ENCODE results near the gene NOX4. TPM values are rescaled to one million over a fixed set of nuclear protein-coding genes. Genes with fewer than 3 reads are reported as not detected.

The NOX4 gene
- total RNA-seq, 1 donor from 2014 or later = 3.3 TPM

DNA sequence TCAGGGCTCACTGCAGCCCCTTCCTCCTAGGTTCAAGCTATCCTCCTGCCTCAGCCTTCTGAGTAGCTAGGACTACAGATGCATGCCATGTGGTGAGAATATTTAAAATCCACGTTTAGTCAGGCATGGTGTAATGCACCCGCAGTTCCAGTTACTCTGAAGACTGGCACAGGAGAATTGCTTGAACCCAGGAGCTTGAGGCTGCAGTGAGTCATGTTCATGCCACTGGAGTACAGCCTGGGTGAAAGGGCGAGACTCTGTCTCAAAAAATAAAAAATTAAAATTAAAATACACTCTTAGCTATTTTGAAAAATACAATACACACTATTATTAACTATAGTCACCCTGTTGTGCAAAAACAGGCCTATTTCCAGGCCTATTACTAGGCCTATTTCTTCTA, 38.4 kb downstream of the NOX4 start:
- no peaks in the 10 kb centered on the region for H3F3A ChIP-seq (ENCODE audit: low read depth)
- H3K27ac ChIP-seq = no peak overlapping the region
- H3K9ac ChIP-seq = no peak overlapping the region
- Mint-ChIP-seq H3K4me1 (no peaks in the 10 kb centered on the region), H3K4me3 (no peak overlapping the region), H3K27me3 (ENCODE audit: insufficient read depth, low read depth) (no peaks in the 10 kb centered on the region), H3K27ac (no peak overlapping the region), H3K9me3 (no peaks in the 10 kb centered on the region), H3K36me3 (peaks cover 2% of the 10 kb centered on the region)
- H4K20me1 ChIP-seq (ENCODE audit: low read depth) = no peaks in the 10 kb centered on the region
- H3K27me3 ChIP-seq = no peaks in the 10 kb centered on the region
- no peak for DNase-seq (ENCODE audit: low spot score)
- H3K4me1 ChIP-seq = no peaks in the 10 kb centered on the region
- no peaks in the 10 kb centered on the region for H3K9me3 ChIP-seq (ENCODE audit: low read depth)
- no peaks in the 10 kb centered on the region for H3K79me2 ChIP-seq (ENCODE audit: low read depth)
- H3K36me3 ChIP-seq = no peaks in the 10 kb centered on the region
- no peak overlapping the region for H3K4me2 ChIP-seq
- TF ChIP-seq CTCF (IDR thresholded peaks at IDR 0.05) (no peak), EZH2 (IDR thresholded peaks at IDR 0.05) (no peak), EZH2phosphoT487 (IDR thresholded peaks at IDR 0.05) (no peak)
- no peak overlapping the region for H2AFZ ChIP-seq (replicated peaks)
- H3K4me3 ChIP-seq = no peak overlapping the region

DNA sequence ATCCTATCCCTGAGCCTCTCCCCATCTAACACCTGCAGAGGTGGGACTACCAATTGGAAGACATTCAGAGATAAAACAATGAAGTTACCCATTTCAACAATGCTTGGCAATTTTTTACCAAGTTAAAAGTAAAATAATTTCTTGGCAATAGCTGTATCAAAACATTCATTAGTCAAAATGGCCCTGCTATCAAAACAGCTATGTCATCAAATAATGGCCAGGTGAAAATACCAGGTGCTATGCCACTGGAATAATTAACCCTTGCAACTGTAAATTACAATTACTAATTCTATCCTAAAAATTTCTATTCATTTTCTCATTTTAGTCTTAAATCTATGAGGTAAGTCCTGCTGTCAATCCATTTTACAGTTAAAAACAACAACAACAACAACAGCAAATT, 43.3 kb downstream of the NOX4 start:
- Histone ChIP-seq H3K4me1 (peaks cover 12% of the 10 kb centered on the region), H3F3A (ENCODE audit: low read depth) (no peaks in the 10 kb centered on the region), H3K79me2 (ENCODE audit: low read depth) (no peaks in the 10 kb centered on the region), H3K27ac (no peak overlapping the region), H3K4me3 (no peak overlapping the region), H3K9me3 (ENCODE audit: low read depth) (no peaks in the 10 kb centered on the region), H3K9ac (no peak overlapping the region), H2AFZ (replicated peaks) (no peak overlapping the region), H3K36me3 (no peaks in the 10 kb centered on the region), H3K4me2 (no peak overlapping the region), H4K20me1 (ENCODE audit: low read depth) (no peaks in the 10 kb centered on the region), H3K27me3 (no peaks in the 10 kb centered on the region)
- Mint-ChIP-seq H3K9me3 (peaks cover 8% of the 10 kb centered on the region), H3K4me1 (peaks cover 18% of the 10 kb centered on the region), H3K36me3 (peaks cover 4% of the 10 kb centered on the region), H3K27ac (no peak overlapping the region), H3K27me3 (ENCODE audit: insufficient read depth, low read depth) (no peaks in the 10 kb centered on the region), H3K4me3 (no peak overlapping the region)
- TF ChIP-seq EZH2 (IDR thresholded peaks at IDR 0.05) (no peak), CTCF (IDR thresholded peaks at IDR 0.05) (no peak), EZH2phosphoT487 (IDR thresholded peaks at IDR 0.05) (no peak)
- no peak for DNase-seq (ENCODE audit: low spot score)

GRCh38 chr11:89443361-89444322, 47.5 kb downstream of the NOX4 start:
- H3K79me2 ChIP-seq (ENCODE audit: low read depth) = no peaks in the 10 kb centered on the region
- no peak for DNase-seq (ENCODE audit: low spot score)
- peaks cover 6% of the 10 kb centered on the region for H3K36me3 Mint-ChIP-seq
- peaks cover 25% of the 10 kb centered on the region for H3K4me1 Mint-ChIP-seq
- H3K9ac ChIP-seq = no peak overlapping the region
- peaks cover 15% of the 10 kb centered on the region for H3K4me1 ChIP-seq
- no peaks in the 10 kb centered on the region for H3K36me3 ChIP-seq
- TF ChIP-seq CTCF (IDR thresholded peaks at IDR 0.05) (no peak), EZH2 (IDR thresholded peaks at IDR 0.05) (no peak), EZH2phosphoT487 (IDR thresholded peaks at IDR 0.05) (no peak)
- H3K9me3 Mint-ChIP-seq = peaks cover 8% of the 10 kb centered on the region
- H3K9me3 ChIP-seq (ENCODE audit: low read depth) = no peaks in the 10 kb centered on the region
- H4K20me1 ChIP-seq (ENCODE audit: low read depth) = no peaks in the 10 kb centered on the region
- H3K27me3 ChIP-seq = no peaks in the 10 kb centered on the region
- peak overlapping the region; percentile 90 for H3K27ac Mint-ChIP-seq
- no peak overlapping the region for H3K4me3 Mint-ChIP-seq
- H3K27ac ChIP-seq = no peak overlapping the region
- H3K27me3 Mint-ChIP-seq (ENCODE audit: insufficient read depth, low read depth) = no peaks in the 10 kb centered on the region
- H2AFZ ChIP-seq (replicated peaks) = no peak overlapping the region
- H3K4me3 ChIP-seq = no peak overlapping the region
- H3F3A ChIP-seq (ENCODE audit: low read depth) = no peaks in the 10 kb centered on the region
- H3K4me2 ChIP-seq = no peak overlapping the region

All from neural progenitor cell (in vitro differentiated cells).